ENCODE results near the gene C4BPB. TPM values are rescaled to one million over a fixed set of nuclear protein-coding genes. Genes with fewer than 3 reads are reported as not detected.

The C4BPB gene
- total and polyA plus RNA-seq, 2 of the 13 experiments (the other 11 are each of a cell fraction or from before 2014, with no cell fraction given): 155 to 266 TPM

DNA sequence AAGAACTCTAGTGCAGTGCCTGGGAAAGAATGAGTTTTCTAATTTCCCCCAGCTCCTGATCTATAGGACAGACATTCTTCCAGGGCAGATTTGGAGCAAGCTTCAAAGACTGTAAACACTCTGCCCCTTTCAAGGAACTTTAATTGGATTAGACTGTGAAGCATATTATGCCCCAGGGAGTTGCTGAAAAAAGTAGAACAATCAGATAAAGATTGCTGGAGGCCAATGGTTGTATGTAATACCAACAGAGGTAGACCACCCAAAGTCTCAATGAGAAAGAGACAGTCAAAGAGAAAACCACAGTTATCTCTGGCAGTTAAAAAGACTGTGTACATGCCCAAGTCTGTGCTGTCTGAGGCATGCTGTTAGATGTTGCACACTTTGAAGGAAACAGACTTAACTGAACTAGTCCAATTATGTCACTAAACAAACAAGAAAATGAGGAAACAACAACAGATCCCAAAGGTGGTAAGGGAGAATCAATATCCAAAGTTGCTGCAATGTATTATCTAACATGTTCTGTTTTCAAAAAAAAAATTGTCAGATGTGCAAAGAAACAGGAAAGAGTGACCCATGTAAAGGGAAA lies 39.8 kb downstream of the C4BPB start (continued):
- TF ChIP-seq CEBPB (IDR thresholded peaks at IDR 0.05; ENCODE audit: borderline replicate concordance, low read depth, low read length) (no peak), ZFP82 (CRISPR knock-in tag; IDR thresholded peaks at IDR 0.05; ENCODE audit: borderline replicate concordance) (no peak), ZFP62 (CRISPR knock-in tag; IDR thresholded peaks at IDR 0.05) (no peak), GATAD2A (CRISPR knock-in tag; IDR thresholded peaks at IDR 0.05) (peak; percentile 44), KLF15 (CRISPR knock-in tag; IDR thresholded peaks at IDR 0.05; ENCODE audit: borderline replicate concordance) (no peak), SP140L (CRISPR knock-in tag; IDR thresholded peaks at IDR 0.05; ENCODE audit: borderline replicate concordance) (no peak), CREM (IDR thresholded peaks at IDR 0.05) (peak; percentile 28; the same call in 1 of the 2 replicates), CREM (CRISPR knock-in tag; IDR thresholded peaks at IDR 0.05) (no peak), ETV6 (CRISPR knock-in tag; conservative IDR thresholded peaks at IDR 0.05) (no peak), MAZ (IDR thresholded peaks at IDR 0.05; ENCODE audit: borderline replicate concordance, low read depth, low read length) (no peak), MAZ (CRISPR knock-in tag; IDR thresholded peaks at IDR 0.05; ENCODE audit: low read depth) (no peak), ZNF563 (CRISPR knock-in tag; IDR thresholded peaks at IDR 0.05) (no peak), NFE2L1 (CRISPR knock-in tag; IDR thresholded peaks at IDR 0.05; ENCODE audit: borderline replicate concordance) (no peak), FOXA3 (CRISPR knock-in tag; IDR thresholded peaks at IDR 0.05) (peak; percentile 69), DPF2 (CRISPR knock-in tag; IDR thresholded peaks at IDR 0.05; ENCODE audit: borderline replicate concordance, low read depth) (no peak), ZNF329 (CRISPR knock-in tag; IDR thresholded peaks at IDR 0.05; ENCODE audit: low read depth) (no peak), ARNT (IDR thresholded peaks at IDR 0.05) (no peak), JUNB (CRISPR knock-in tag; IDR thresholded peaks at IDR 0.05; ENCODE audit: borderline replicate concordance) (no peak), POLR2A (IDR thresholded peaks at IDR 0.05; ENCODE audit: insufficient read depth in 1 of 2, low read depth in 2 of 2, low read length in 2 of 2) (no peak), RARA (CRISPR knock-in tag; IDR thresholded peaks at IDR 0.05) (peak; percentile 53), ZSCAN9 (CRISPR knock-in tag; IDR thresholded peaks at IDR 0.05; ENCODE audit: borderline replicate concordance) (no peak), CREB1 (IDR thresholded peaks at IDR 0.05) (no peak), CREB1 (CRISPR knock-in tag; IDR thresholded peaks at IDR 0.05) (no peak)
- TF ChIP-seq, protein P1, sequence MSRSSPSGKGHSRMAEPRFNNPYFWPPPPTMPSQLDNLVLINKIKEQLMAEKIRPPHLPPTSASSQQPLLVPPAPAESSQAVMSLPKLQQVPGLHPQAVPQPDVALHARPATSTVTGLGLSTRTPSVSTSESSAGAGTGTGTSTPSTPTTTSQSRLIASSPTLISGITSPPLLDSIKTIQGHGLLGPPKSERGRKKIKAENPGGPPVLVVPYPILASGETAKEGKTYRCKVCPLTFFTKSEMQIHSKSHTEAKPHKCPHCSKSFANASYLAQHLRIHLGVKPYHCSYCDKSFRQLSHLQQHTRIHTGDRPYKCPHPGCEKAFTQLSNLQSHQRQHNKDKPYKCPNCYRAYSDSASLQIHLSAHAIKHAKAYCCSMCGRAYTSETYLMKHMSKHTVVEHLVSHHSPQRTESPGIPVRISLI (CRISPR knock-in tag; IDR thresholded peaks at IDR 0.05; ENCODE audit: borderline replicate concordance): peak; percentile 13; the same call in 1 of the 2 replicates
- TF ChIP-seq, protein P2, sequence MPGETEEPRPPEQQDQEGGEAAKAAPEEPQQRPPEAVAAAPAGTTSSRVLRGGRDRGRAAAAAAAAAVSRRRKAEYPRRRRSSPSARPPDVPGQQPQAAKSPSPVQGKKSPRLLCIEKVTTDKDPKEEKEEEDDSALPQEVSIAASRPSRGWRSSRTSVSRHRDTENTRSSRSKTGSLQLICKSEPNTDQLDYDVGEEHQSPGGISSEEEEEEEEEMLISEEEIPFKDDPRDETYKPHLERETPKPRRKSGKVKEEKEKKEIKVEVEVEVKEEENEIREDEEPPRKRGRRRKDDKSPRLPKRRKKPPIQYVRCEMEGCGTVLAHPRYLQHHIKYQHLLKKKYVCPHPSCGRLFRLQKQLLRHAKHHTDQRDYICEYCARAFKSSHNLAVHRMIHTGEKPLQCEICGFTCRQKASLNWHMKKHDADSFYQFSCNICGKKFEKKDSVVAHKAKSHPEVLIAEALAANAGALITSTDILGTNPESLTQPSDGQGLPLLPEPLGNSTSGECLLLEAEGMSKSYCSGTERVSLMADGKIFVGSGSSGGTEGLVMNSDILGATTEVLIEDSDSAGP (CRISPR knock-in tag; IDR thresholded peaks at IDR 0.05; ENCODE audit: borderline replicate concordance): no peak
- TF ChIP-seq, protein P3, sequence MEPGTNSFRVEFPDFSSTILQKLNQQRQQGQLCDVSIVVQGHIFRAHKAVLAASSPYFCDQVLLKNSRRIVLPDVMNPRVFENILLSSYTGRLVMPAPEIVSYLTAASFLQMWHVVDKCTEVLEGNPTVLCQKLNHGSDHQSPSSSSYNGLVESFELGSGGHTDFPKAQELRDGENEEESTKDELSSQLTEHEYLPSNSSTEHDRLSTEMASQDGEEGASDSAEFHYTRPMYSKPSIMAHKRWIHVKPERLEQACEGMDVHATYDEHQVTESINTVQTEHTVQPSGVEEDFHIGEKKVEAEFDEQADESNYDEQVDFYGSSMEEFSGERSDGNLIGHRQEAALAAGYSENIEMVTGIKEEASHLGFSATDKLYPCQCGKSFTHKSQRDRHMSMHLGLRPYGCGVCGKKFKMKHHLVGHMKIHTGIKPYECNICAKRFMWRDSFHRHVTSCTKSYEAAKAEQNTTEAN (CRISPR knock-in tag; conservative IDR thresholded peaks at IDR 0.05): no peak
